Prostate gland (tissue), 2 donors: ENCODE data around the gene FMN2. TPM values are rescaled to one million over a fixed set of nuclear protein-coding genes. Genes with fewer than 3 reads are reported as not detected.

Source experiments
- DNase-seq: peaks from one replicate; pipeline ENCODE4 v3.0.0-alpha.2; 2019; ENCODE audit warnings: low spot score
- H3K27ac ChIP-seq, 2 donors: fragments of 200-600 bp; sonication (generic); 2 replicates each; pipeline ENCODE4 v1.5.1; 2017 to 2019
- H3K27me3 ChIP-seq: fragments of 200-600 bp; sonication (generic); replicated peaks from 2 replicates; pipeline ENCODE4 v1.5.1; 2019; ENCODE audit not compliant: insufficient read depth
- H3K36me3 ChIP-seq, 2 donors: fragments of 200-600 bp; sonication (generic); 1 replicate in 1 of 2; 2 replicates in 1 of 2; pipeline versions ENCODE4 v1.5.1 to v1.8.1; 2017 to 2019
- H3K4me1 ChIP-seq: fragments of 200-600 bp; sonication (generic); replicated peaks from 2 replicates; pipeline ENCODE4 v1.5.1; 2019
- H3K4me3 ChIP-seq, 2 donors: fragments of 200-600 bp; sonication (generic); 2 replicates each; pipeline ENCODE4 v1.5.1; 2017 to 2019
- H3K9me3 ChIP-seq: fragments of 200-600 bp; sonication (generic); 2 replicates; pipeline ENCODE4 v1.5.1; 2017
- CTCF ChIP-seq, 4 experiments: fragments of 200-600 bp in 2 of 4; fragments of 450-650 bp in 2 of 4; sonication (generic) in 2 of 4; IDR thresholded peaks; 1 replicate in 3 of 4; 2 replicates in 1 of 4; pipeline ENCODE4 v1.5.1; 2016 to 2019; ENCODE audit warnings: antibody characterized with exemption in 4 of 4, mild to moderate bottlenecking in 2 of 4, moderate library complexity in 2 of 4
- POLR2A ChIP-seq: fragments of 450-650 bp; IDR thresholded peaks from one replicate; pipeline ENCODE4 v1.6.1; 2016; ENCODE audit warnings: antibody characterized with exemption, mild to moderate bottlenecking
- POLR2AphosphoS5 ChIP-seq: sonication (generic); formaldehyde crosslinking; IDR thresholded peaks from one replicate; pipeline ENCODE4 v1.6.1; 2017; ENCODE audit warnings: antibody characterized with exemption
- WGBS: methylation state at CpG from one replicate; pipeline ENCODE4 v1.1.5; 2018; 5-methylcytosine and 5-hydroxymethylcytosine counted together
- intact Hi-C: fragments of 100-400 bp; cut with DNase I; formaldehyde crosslinking; loops from one replicate; pipeline ENCODE4 v1.14.2; 2022
- total RNA-seq, 2 donors: library from RNA; depleted of rRNA; stranded (reverse); fragments of >200 nt; gene quantifications; one replicate each; pipeline ENCODE4 v1.1.0, GENCODE V29; 2016

FMN2 gene
- total RNA-seq, 2 donors from 2014 or later = 0.27 to 4.8 TPM

- no peak for DNase-seq
- no peak for TF ChIP-seq CTCF (IDR thresholded peaks at IDR 0.05)
- TF ChIP-seq POLR2AphosphoS5 = no peak
- no peak for TF ChIP-seq POLR2A
- Histone ChIP-seq H3K4me1 (no peaks in the 10 kb centered on the region), H3K27ac (no peak overlapping the region), H3K4me3 (no peak overlapping the region), H3K9me3 (no peaks in the 10 kb centered on the region), H3K27me3 (no peaks in the 10 kb centered on the region), H3K36me3 (no peaks in the 10 kb centered on the region)
- WGBS = 55% methylated on average over 4 of the region's 4 CpGs
- intact Hi-C loops = no loop called here
Measured at GRCh38 chr1:240475832-240476231, 384.1 kb downstream of the FMN2 start.

- intact Hi-C loops = no loop called here
- H3K4me3 ChIP-seq = no peak overlapping the region
- H3K36me3 ChIP-seq = no peaks in the 10 kb centered on the region
- no peak overlapping the region for H3K27ac ChIP-seq
- TF ChIP-seq POLR2A = no peak
- TF ChIP-seq CTCF (IDR thresholded peaks at IDR 0.05) = no peak
- TF ChIP-seq POLR2AphosphoS5 = no peak
- WGBS = 86% methylated on average over 6 of the region's 6 CpGs
- H3K27me3 ChIP-seq = no peaks in the 10 kb centered on the region
- no peak for DNase-seq
- H3K9me3 ChIP-seq = no peaks in the 10 kb centered on the region
- no peaks in the 10 kb centered on the region for H3K4me1 ChIP-seq
Measured at GRCh38 chr1:240478536-240478935, 386.9 kb downstream of the FMN2 start.

- intact Hi-C loops = no loop called here
- no peaks in the 10 kb centered on the region for H3K36me3 ChIP-seq
- 54% methylated on average over 6 of the region's 6 CpGs for WGBS
- no peak for DNase-seq
- H3K27me3 ChIP-seq = no peaks in the 10 kb centered on the region
- H3K4me3 ChIP-seq = no peak overlapping the region
- H3K27ac ChIP-seq = no peak overlapping the region
- TF ChIP-seq POLR2A = no peak
- TF ChIP-seq CTCF (IDR thresholded peaks at IDR 0.05) = no peak
- no peak for TF ChIP-seq POLR2AphosphoS5
- no peaks in the 10 kb centered on the region for H3K4me1 ChIP-seq
- no peaks in the 10 kb centered on the region for H3K9me3 ChIP-seq
Measured at GRCh38 chr1:240484804-240485443, 393.2 kb downstream of the FMN2 start.

GRCh38 chr1:240486611-240487010 lies 394.9 kb downstream of the FMN2 start:
- TF ChIP-seq POLR2A (no peak), POLR2AphosphoS5 (no peak), CTCF (IDR thresholded peaks at IDR 0.05) (no peak)
- no peak for DNase-seq
- Histone ChIP-seq H3K9me3 (no peaks in the 10 kb centered on the region), H3K36me3 (no peaks in the 10 kb centered on the region), H3K4me1 (no peaks in the 10 kb centered on the region), H3K27me3 (no peaks in the 10 kb centered on the region), H3K4me3 (no peak overlapping the region), H3K27ac (no peak overlapping the region)
- WGBS = 50% methylated on average over 6 of the region's 6 CpGs
- intact Hi-C loops = no loop called here

GRCh38 chr1:240487493-240487892 lies 395.8 kb downstream of the FMN2 start:
- Histone ChIP-seq H3K36me3 (no peaks in the 10 kb centered on the region), H3K9me3 (no peaks in the 10 kb centered on the region), H3K27ac (no peak overlapping the region), H3K4me1 (no peaks in the 10 kb centered on the region), H3K27me3 (no peaks in the 10 kb centered on the region), H3K4me3 (no peak overlapping the region)
- intact Hi-C loops = no loop called here
- 87% methylated on average over 3 of the region's 3 CpGs for whole genome bisulfite sequencing
- no peak for DNase-seq
- TF ChIP-seq POLR2A (no peak), CTCF (IDR thresholded peaks at IDR 0.05) (no peak), POLR2AphosphoS5 (no peak)
